HCT116 (cell line): Measurements from ENCODE around the gene GABPB1. TPM values are rescaled to one million over a fixed set of nuclear protein-coding genes. Genes with fewer than 3 reads are reported as not detected.

Experiments
- ATAC-seq: fragments of 200-7000 bp; cut with Tn5 transposase; 2 replicates; pipeline ENCODE4 v1.9.1; 2020; ENCODE audit warnings: mild to moderate bottlenecking, moderate library complexity
- BruUV-seq: library from RNA; stranded (reverse); fragments of 400-500 nt; replicated peaks from 2 replicates; lab custom pipeline; 2021; lab: Mats Ljungman, UMichigan
- CTCF ChIA-PET: fragments of 300-600 bp; sonication (Branson Sonifier 250); formaldehyde crosslinking; loops from one replicate; lab custom pipeline; 2021; ENCODE audit warnings: antibody characterized with exemption; lab: Charles Lee
- POLR2A ChIA-PET: fragments of 300-600, 350-600 bp; sonication (Branson Sonifier 250); formaldehyde crosslinking; loops from one replicate; lab custom pipeline; 2021; ENCODE audit warnings: antibody characterized with exemption; lab: Charles Lee
- RAD21 ChIA-PET, 2 experiments: fragments of 300-600 bp; sonication (Branson Sonifier 250); formaldehyde crosslinking; loops; one replicate each; lab custom pipeline; 2023; ENCODE audit warnings: low total read pairs in 2 of 2; ENCODE audit not compliant: uncharacterized antibody in 2 of 2, unreplicated experiment in 2 of 2, low non-redundant PET in 1 of 2; lab: Charles Lee
- DNase-seq: peaks from one replicate; pipeline ENCODE4 v3.0.0-alpha.2; 2010; ENCODE audit warnings: low read depth, low spot score
- H2AFZ ChIP-seq: fragments of 200-600 bp; shearing (Covaris generic), sonication (generic); 2 replicates; pipeline ENCODE4 v1.6.1; 2017; ENCODE audit warnings: low read depth, mixed run types, mixed read lengths, antibody characterized with exemption, low read length; ENCODE audit not compliant: poor library complexity, severe bottlenecking
- H3K27ac ChIP-seq: 2 replicates; pipeline ENCODE4 v1.5.1; 2012; ENCODE audit warnings: low read depth, low read length
- H3K27me3 ChIP-seq: fragments of 200-600 bp; sonication (generic); 2 replicates; pipeline ENCODE4 v1.6.1; 2016; ENCODE audit warnings: mixed run types, low read length, mixed read lengths; ENCODE audit not compliant: insufficient read depth
- H3K36me3 ChIP-seq, 2 experiments: fragments of 200-500 bp in 1 of 2; fragments of 200-600 bp in 1 of 2; sonication (Bioruptor generic) in 1 of 2; sonication (generic) in 1 of 2; 2 replicates each; pipeline versions ENCODE4 v1.5.1 to v1.6.1; 2014 to 2016; ENCODE audit warnings: low read length in 2 of 2, inconsistent platforms in 1 of 2, mixed read lengths in 1 of 2, mixed run types in 1 of 2; ENCODE audit not compliant: insufficient read depth in 2 of 2, control insufficient read depth in 1 of 2
- H3K4me1 ChIP-seq, 2 experiments: fragments of 200-600 bp in 1 of 2; sonication (generic) in 1 of 2; 2 replicates each; pipeline versions ENCODE4 v1.5.1 to v1.6.1; 2012 to 2017; ENCODE audit warnings: low read length in 2 of 2, inconsistent platforms in 1 of 2, mild to moderate bottlenecking in 1 of 2, mixed read lengths in 1 of 2, mixed run types in 1 of 2, moderate library complexity in 1 of 2; ENCODE audit not compliant: insufficient read depth in 2 of 2, control insufficient read depth in 1 of 2
- H3K4me2 ChIP-seq: fragments of 200-600 bp; sonication (generic); 2 replicates; pipeline ENCODE4 v1.6.1; 2017; ENCODE audit warnings: mixed run types, low read length, mixed read lengths
- H3K4me3 ChIP-seq, 2 experiments: fragments of 200-600 bp in 1 of 2; sonication (generic) in 1 of 2; replicated peaks in 1 of 2; 2 replicates each; pipeline ENCODE4 v1.5.1; 2011 to 2016; ENCODE audit warnings: low read length in 2 of 2, control low read depth in 1 of 2, low read depth in 1 of 2, mild to moderate bottlenecking in 1 of 2, mixed read lengths in 1 of 2, mixed run types in 1 of 2
- H3K79me2 ChIP-seq: fragments of 200-600 bp; sonication (generic); 2 replicates; pipeline ENCODE4 v1.6.1; 2017; ENCODE audit warnings: mild to moderate bottlenecking, mixed run types, low read length, moderate library complexity, mixed read lengths; ENCODE audit not compliant: insufficient read depth
- H3K9ac ChIP-seq: fragments of 200-600 bp; sonication (generic); 2 replicates; pipeline ENCODE4 v1.6.1; 2016; ENCODE audit warnings: low read length, mixed read lengths
- H3K9me2 ChIP-seq: fragments of 200-600 bp; sonication (generic), shearing (Covaris generic); 2 replicates; pipeline ENCODE4 v1.6.1; 2017; ENCODE audit warnings: mixed run types, mild to moderate bottlenecking, moderate library complexity; ENCODE audit not compliant: insufficient read depth
- H3K9me3 ChIP-seq, 2 experiments: fragments of 200-500 bp in 1 of 2; fragments of 200-600 bp in 1 of 2; sonication (Bioruptor generic) in 1 of 2; sonication (generic) in 1 of 2; 2 replicates each; pipeline ENCODE4 v1.6.1; 2014 to 2017; ENCODE audit warnings: low read length in 2 of 2, mixed read lengths in 2 of 2, inconsistent platforms in 1 of 2, low read depth in 1 of 2, mild to moderate bottlenecking in 1 of 2, mixed run types in 1 of 2, moderate library complexity in 1 of 2; ENCODE audit not compliant: control insufficient read depth in 1 of 2, insufficient read depth in 1 of 2
- H4K20me1 ChIP-seq: fragments of 200-600 bp; sonication (generic), shearing (Covaris generic); 2 replicates; pipeline ENCODE4 v1.6.1; 2017; ENCODE audit warnings: mixed run types, mild to moderate bottlenecking, moderate library complexity; ENCODE audit not compliant: insufficient read depth
- CBX3 ChIP-seq: IDR thresholded peaks from 2 replicates; pipeline ENCODE4 v1.6.1; 2012; ENCODE audit warnings: low read depth
- CEBPB ChIP-seq: IDR thresholded peaks from 2 replicates; pipeline ENCODE4 v1.6.1; 2012; ENCODE audit warnings: low read depth
- EGR1 ChIP-seq: IDR thresholded peaks from 2 replicates; pipeline ENCODE4 v1.6.1; 2012; ENCODE audit warnings: low read depth
- ELF1 ChIP-seq: IDR thresholded peaks from 2 replicates; pipeline ENCODE4 v1.6.1; 2012; ENCODE audit warnings: low read depth, borderline replicate concordance
- EZH2 ChIP-seq: fragments of 200-600 bp; sonication (generic); IDR thresholded peaks from 2 replicates; pipeline ENCODE4 v1.6.1; 2017; ENCODE audit warnings: antibody characterized with exemption, mixed run types
- EZH2phosphoT487 ChIP-seq: fragments of 200-600 bp; IDR thresholded peaks from 2 replicates; pipeline ENCODE4 v1.6.1; 2018; ENCODE audit warnings: antibody characterized with exemption, borderline replicate concordance
- JUND ChIP-seq: IDR thresholded peaks from 2 replicates; pipeline ENCODE4 v1.6.1; 2012
- POLR2AphosphoS5 ChIP-seq: IDR thresholded peaks from 2 replicates; pipeline ENCODE4 v1.6.1; 2011; ENCODE audit warnings: mild to moderate bottlenecking, low read depth, low read length, moderate library complexity
- RAD21 ChIP-seq: IDR thresholded peaks from 2 replicates; pipeline ENCODE4 v1.6.1; 2012; ENCODE audit warnings: low read depth, mild to moderate bottlenecking
- SRF ChIP-seq: IDR thresholded peaks from 2 replicates; pipeline ENCODE4 v1.6.1; 2012; ENCODE audit warnings: low read depth
- TCF7L2 ChIP-seq: IDR thresholded peaks from 2 replicates; pipeline ENCODE4 v1.7.0; 2011; ENCODE audit warnings: borderline replicate concordance, inconsistent platforms; ENCODE audit not compliant: insufficient read depth, insufficient read length; ENCODE audit errors: extremely low read depth
- ZFX ChIP-seq: fragments of 450-650 bp; IDR thresholded peaks from 2 replicates; pipeline ENCODE4 v1.6.1; 2017
- ZNF274 ChIP-seq: fragments of 200-500 bp; sonication (Bioruptor generic); IDR thresholded peaks from 2 replicates; pipeline ENCODE4 v1.6.1; 2014; ENCODE audit warnings: mild to moderate bottlenecking, low read depth, low read length, inconsistent platforms
- intact Hi-C: fragments of 100-400 bp; cut with micrococcal nuclease; formaldehyde crosslinking; loops from 2 replicates; pipeline ENCODE4 v1.10.0; 2022
- total RNA-seq: library from RNA; stranded (reverse); gene quantifications from one replicate; pipeline ENCODE4 v1.2.1, GENCODE V29; 2021; ENCODE audit not compliant: unreplicated experiment
- TF ChIP-seq, protein P1 (sequence below): IDR thresholded peaks from 2 replicates; pipeline ENCODE4 v1.6.1; 2012
- TF ChIP-seq, protein P2 (sequence below): IDR thresholded peaks from 2 replicates; pipeline ENCODE4 v1.6.1; 2012
- TF ChIP-seq, protein P3 (sequence below), 3 experiments: fragments of 200-600 bp in 1 of 3; sonication (generic) in 1 of 3; IDR thresholded peaks in 2 of 3; conservative IDR thresholded peaks in 1 of 3; 2 replicates each; pipeline ENCODE4 v1.5.1; 2012 to 2017; ENCODE audit warnings: low read depth in 2 of 3, low read length in 2 of 3, antibody characterized with exemption in 1 of 3, borderline replicate concordance in 1 of 3, control low read depth in 1 of 3, mild to moderate bottlenecking in 1 of 3, mixed read lengths in 1 of 3, mixed run types in 1 of 3, moderate library complexity in 1 of 3; ENCODE audit not compliant: insufficient read depth in 1 of 3
- TF ChIP-seq, protein P4 (sequence below): IDR thresholded peaks from 2 replicates; pipeline ENCODE4 v1.6.1; 2012; ENCODE audit warnings: low read depth

GABPB1 gene
- total RNA-seq, 1 experiment from 2014 or later: 20.1 TPM

DNA sequence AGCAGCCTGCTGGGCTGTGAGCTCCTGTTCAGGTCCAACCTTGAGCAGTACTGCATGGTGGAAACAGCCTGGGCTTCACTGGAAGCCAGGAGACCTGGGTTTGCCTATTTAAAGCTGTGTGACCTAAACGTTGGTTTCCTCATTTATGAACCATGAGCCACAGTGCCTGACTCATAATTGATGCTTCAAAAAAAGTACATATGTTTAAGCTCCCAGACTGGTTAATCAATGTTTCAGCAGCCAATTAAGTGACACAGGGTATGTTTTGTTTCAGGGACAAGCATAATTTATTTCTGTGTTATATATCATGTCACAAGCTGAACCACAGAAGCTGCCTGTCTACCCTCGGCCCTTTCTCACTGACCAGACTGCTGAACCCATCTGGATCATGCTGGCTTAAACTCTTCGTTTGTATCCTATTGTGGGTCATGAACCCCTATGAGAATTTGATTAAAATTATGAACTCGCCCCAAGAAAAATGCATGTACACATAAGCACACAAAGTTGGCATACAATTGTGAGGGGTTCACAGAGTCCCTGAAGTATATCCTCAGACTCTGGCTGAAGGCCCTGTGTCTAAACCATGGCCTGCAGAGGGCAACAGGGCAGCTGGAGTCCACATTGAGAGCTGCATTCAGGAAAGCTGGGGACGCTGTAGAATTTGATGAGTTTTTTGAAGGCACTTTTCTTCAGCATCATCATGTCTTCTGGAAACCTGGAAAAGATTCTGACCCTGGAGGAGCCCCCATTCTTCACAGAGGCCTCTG is 113.1 kb downstream of the GABPB1 start:
- Histone ChIP-seq H3K79me2 (no peaks in the 10 kb centered on the region), H3K9me3 (no peaks in the 10 kb centered on the region), H3K4me1 (no peaks in the 10 kb centered on the region), H3K27ac (no peak overlapping the region), H3K9me2 (no peaks in the 10 kb centered on the region), H3K9ac (no peak overlapping the region), H3K4me2 (no peak overlapping the region), H3K36me3 (no peaks in the 10 kb centered on the region), H4K20me1 (no peaks in the 10 kb centered on the region), H3K4me3 (no peak overlapping the region), H3K27me3 (no peaks in the 10 kb centered on the region), H2AFZ (no peak overlapping the region)
- DNase-seq (no peak), ATAC-seq (no peak)
- RAD21 ChIA-PET: no interaction called here
- POLR2A ChIA-PET: no interaction called here
- BruUV-seq: no TSS peak
- intact Hi-C loops: no loop called here
- CTCF ChIA-PET: no interaction called here
- no peak for TF ChIP-seq TCF7L2
- no peak for TF ChIP-seq EZH2
- TF ChIP-seq RAD21: no peak
- no peak for TF ChIP-seq CBX3
- TF ChIP-seq EZH2phosphoT487: no peak
- TF ChIP-seq ZFX: no peak
- TF ChIP-seq, protein P1, sequence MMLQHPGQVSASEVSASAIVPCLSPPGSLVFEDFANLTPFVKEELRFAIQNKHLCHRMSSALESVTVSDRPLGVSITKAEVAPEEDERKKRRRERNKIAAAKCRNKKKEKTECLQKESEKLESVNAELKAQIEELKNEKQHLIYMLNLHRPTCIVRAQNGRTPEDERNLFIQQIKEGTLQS: no peak
- no peak for TF ChIP-seq EGR1
- TF ChIP-seq, protein P2, sequence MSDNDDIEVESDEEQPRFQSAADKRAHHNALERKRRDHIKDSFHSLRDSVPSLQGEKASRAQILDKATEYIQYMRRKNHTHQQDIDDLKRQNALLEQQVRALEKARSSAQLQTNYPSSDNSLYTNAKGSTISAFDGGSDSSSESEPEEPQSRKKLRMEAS: no peak
- no peak for TF ChIP-seq ZNF274
- TF ChIP-seq ELF1: no peak
- no peak for TF ChIP-seq CEBPB
- no peak for TF ChIP-seq JUND
- no peak for TF ChIP-seq POLR2AphosphoS5
- TF ChIP-seq, protein P3, sequence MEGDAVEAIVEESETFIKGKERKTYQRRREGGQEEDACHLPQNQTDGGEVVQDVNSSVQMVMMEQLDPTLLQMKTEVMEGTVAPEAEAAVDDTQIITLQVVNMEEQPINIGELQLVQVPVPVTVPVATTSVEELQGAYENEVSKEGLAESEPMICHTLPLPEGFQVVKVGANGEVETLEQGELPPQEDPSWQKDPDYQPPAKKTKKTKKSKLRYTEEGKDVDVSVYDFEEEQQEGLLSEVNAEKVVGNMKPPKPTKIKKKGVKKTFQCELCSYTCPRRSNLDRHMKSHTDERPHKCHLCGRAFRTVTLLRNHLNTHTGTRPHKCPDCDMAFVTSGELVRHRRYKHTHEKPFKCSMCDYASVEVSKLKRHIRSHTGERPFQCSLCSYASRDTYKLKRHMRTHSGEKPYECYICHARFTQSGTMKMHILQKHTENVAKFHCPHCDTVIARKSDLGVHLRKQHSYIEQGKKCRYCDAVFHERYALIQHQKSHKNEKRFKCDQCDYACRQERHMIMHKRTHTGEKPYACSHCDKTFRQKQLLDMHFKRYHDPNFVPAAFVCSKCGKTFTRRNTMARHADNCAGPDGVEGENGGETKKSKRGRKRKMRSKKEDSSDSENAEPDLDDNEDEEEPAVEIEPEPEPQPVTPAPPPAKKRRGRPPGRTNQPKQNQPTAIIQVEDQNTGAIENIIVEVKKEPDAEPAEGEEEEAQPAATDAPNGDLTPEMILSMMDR (IDR thresholded peaks at IDR 0.05 in 2 of 3, conservative IDR thresholded peaks at IDR 0.05 in 1 of 3; ENCODE audit: borderline replicate concordance in 1 of 3, insufficient read depth in 1 of 3, low read depth in 2 of 3, low read length in 2 of 3): no peak
- TF ChIP-seq SRF: no peak
- TF ChIP-seq, protein P4, sequence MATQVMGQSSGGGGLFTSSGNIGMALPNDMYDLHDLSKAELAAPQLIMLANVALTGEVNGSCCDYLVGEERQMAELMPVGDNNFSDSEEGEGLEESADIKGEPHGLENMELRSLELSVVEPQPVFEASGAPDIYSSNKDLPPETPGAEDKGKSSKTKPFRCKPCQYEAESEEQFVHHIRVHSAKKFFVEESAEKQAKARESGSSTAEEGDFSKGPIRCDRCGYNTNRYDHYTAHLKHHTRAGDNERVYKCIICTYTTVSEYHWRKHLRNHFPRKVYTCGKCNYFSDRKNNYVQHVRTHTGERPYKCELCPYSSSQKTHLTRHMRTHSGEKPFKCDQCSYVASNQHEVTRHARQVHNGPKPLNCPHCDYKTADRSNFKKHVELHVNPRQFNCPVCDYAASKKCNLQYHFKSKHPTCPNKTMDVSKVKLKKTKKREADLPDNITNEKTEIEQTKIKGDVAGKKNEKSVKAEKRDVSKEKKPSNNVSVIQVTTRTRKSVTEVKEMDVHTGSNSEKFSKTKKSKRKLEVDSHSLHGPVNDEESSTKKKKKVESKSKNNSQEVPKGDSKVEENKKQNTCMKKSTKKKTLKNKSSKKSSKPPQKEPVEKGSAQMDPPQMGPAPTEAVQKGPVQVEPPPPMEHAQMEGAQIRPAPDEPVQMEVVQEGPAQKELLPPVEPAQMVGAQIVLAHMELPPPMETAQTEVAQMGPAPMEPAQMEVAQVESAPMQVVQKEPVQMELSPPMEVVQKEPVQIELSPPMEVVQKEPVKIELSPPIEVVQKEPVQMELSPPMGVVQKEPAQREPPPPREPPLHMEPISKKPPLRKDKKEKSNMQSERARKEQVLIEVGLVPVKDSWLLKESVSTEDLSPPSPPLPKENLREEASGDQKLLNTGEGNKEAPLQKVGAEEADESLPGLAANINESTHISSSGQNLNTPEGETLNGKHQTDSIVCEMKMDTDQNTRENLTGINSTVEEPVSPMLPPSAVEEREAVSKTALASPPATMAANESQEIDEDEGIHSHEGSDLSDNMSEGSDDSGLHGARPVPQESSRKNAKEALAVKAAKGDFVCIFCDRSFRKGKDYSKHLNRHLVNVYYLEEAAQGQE: no peak
